A549 (cell line): ENCODE measurements around the gene MAML2.

Experiments used
- ESRRA ChIP-seq: fragments of 150-350 bp; IDR thresholded peaks from 2 replicates; pipeline ENCODE4 v1.6.1; 2014; ENCODE audit warnings: mild to moderate bottlenecking, low read length, borderline replicate concordance
- JUN ChIP-seq, 2 experiments: fragments of >200 bp; sonication (Bioruptor Twin); formaldehyde crosslinking; IDR thresholded peaks; 2 replicates in 1 of 2; 3 replicates in 1 of 2; pipeline ENCODE4 v1.6.1; 2016 to 2017
- JUNB ChIP-seq: fragments of >200 bp; sonication (Bioruptor Twin); formaldehyde crosslinking; IDR thresholded peaks from 2 replicates; pipeline ENCODE4 v1.6.1; 2016
- MAZ ChIP-seq: fragments of 150-350 bp; IDR thresholded peaks from 2 replicates; pipeline ENCODE4 v1.6.1; 2014; ENCODE audit warnings: antibody characterized with exemption, low read depth, low read length, borderline replicate concordance
- NFE2L2 ChIP-seq: fragments of 150-350 bp; conservative IDR thresholded peaks from 2 replicates; pipeline ENCODE4 v1.6.1; 2014; ENCODE audit warnings: low read length
- POLR2A ChIP-seq: IDR thresholded peaks from 2 replicates; pipeline ENCODE4 v1.6.1; 2012; ENCODE audit warnings: mild to moderate bottlenecking, low read length
- RCOR1 ChIP-seq: fragments of 150-350 bp; IDR thresholded peaks from 2 replicates; pipeline ENCODE4 v1.6.1; 2014; ENCODE audit warnings: antibody characterized with exemption, low read length, low read depth
- TF ChIP-seq, protein P1 (sequence below): fragments of >200 bp; sonication (Bioruptor Twin); formaldehyde crosslinking; IDR thresholded peaks from 3 replicates; pipeline ENCODE4 v1.5.1; 2016
- TF ChIP-seq, protein P2 (sequence below): fragments of 200-600 bp; sonication (generic); IDR thresholded peaks from 2 replicates; pipeline ENCODE4 v1.6.1; 2016; ENCODE audit warnings: antibody characterized with exemption, mild to moderate bottlenecking, moderate library complexity
- TF ChIP-seq, protein P3 (sequence below): fragments of 150-350 bp; IDR thresholded peaks from 2 replicates; pipeline ENCODE4 v1.6.1; 2014; ENCODE audit warnings: low read depth, mild to moderate bottlenecking, low read length

DNA sequence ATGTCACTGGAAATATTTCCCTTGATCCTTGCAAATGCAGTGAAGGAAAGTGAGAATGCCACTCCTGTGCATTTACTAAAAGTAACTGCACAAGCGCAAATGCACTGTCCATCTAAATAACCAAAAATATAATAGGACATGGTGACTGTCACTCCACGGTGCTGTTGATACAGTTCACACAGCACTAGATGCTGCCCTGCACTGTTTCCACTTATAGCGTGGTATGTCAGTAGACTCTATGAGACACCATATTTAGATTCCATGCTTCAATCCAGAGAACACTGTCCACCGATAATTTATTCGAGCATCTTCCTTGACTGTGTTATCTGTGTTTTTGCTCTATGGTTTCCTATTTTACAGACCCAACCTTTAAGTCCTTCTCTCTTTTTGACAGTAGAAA is 125.8 kb downstream of the MAML2 start:
- TF ChIP-seq, protein P1, sequence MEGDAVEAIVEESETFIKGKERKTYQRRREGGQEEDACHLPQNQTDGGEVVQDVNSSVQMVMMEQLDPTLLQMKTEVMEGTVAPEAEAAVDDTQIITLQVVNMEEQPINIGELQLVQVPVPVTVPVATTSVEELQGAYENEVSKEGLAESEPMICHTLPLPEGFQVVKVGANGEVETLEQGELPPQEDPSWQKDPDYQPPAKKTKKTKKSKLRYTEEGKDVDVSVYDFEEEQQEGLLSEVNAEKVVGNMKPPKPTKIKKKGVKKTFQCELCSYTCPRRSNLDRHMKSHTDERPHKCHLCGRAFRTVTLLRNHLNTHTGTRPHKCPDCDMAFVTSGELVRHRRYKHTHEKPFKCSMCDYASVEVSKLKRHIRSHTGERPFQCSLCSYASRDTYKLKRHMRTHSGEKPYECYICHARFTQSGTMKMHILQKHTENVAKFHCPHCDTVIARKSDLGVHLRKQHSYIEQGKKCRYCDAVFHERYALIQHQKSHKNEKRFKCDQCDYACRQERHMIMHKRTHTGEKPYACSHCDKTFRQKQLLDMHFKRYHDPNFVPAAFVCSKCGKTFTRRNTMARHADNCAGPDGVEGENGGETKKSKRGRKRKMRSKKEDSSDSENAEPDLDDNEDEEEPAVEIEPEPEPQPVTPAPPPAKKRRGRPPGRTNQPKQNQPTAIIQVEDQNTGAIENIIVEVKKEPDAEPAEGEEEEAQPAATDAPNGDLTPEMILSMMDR, result no peak
- no peak for TF ChIP-seq POLR2A
- TF ChIP-seq, protein P2, sequence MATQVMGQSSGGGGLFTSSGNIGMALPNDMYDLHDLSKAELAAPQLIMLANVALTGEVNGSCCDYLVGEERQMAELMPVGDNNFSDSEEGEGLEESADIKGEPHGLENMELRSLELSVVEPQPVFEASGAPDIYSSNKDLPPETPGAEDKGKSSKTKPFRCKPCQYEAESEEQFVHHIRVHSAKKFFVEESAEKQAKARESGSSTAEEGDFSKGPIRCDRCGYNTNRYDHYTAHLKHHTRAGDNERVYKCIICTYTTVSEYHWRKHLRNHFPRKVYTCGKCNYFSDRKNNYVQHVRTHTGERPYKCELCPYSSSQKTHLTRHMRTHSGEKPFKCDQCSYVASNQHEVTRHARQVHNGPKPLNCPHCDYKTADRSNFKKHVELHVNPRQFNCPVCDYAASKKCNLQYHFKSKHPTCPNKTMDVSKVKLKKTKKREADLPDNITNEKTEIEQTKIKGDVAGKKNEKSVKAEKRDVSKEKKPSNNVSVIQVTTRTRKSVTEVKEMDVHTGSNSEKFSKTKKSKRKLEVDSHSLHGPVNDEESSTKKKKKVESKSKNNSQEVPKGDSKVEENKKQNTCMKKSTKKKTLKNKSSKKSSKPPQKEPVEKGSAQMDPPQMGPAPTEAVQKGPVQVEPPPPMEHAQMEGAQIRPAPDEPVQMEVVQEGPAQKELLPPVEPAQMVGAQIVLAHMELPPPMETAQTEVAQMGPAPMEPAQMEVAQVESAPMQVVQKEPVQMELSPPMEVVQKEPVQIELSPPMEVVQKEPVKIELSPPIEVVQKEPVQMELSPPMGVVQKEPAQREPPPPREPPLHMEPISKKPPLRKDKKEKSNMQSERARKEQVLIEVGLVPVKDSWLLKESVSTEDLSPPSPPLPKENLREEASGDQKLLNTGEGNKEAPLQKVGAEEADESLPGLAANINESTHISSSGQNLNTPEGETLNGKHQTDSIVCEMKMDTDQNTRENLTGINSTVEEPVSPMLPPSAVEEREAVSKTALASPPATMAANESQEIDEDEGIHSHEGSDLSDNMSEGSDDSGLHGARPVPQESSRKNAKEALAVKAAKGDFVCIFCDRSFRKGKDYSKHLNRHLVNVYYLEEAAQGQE, result no peak
- TF ChIP-seq RCOR1, result no peak
- no peak for TF ChIP-seq ESRRA
- TF ChIP-seq MAZ, result no peak
- TF ChIP-seq, protein P3, sequence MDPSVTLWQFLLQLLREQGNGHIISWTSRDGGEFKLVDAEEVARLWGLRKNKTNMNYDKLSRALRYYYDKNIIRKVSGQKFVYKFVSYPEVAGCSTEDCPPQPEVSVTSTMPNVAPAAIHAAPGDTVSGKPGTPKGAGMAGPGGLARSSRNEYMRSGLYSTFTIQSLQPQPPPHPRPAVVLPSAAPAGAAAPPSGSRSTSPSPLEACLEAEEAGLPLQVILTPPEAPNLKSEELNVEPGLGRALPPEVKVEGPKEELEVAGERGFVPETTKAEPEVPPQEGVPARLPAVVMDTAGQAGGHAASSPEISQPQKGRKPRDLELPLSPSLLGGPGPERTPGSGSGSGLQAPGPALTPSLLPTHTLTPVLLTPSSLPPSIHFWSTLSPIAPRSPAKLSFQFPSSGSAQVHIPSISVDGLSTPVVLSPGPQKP, result no peak
- no peak for TF ChIP-seq JUNB
- no peak for TF ChIP-seq NFE2L2
- no peak for TF ChIP-seq JUN (IDR thresholded peaks at IDR 0.05)
